Measurements from ENCODE around the gene RAMAC.

GRCh38 chr15:82995076-82995475 lies 9.1 kb downstream of the RAMAC start:
- TF ChIP-seq, protein P1, sequence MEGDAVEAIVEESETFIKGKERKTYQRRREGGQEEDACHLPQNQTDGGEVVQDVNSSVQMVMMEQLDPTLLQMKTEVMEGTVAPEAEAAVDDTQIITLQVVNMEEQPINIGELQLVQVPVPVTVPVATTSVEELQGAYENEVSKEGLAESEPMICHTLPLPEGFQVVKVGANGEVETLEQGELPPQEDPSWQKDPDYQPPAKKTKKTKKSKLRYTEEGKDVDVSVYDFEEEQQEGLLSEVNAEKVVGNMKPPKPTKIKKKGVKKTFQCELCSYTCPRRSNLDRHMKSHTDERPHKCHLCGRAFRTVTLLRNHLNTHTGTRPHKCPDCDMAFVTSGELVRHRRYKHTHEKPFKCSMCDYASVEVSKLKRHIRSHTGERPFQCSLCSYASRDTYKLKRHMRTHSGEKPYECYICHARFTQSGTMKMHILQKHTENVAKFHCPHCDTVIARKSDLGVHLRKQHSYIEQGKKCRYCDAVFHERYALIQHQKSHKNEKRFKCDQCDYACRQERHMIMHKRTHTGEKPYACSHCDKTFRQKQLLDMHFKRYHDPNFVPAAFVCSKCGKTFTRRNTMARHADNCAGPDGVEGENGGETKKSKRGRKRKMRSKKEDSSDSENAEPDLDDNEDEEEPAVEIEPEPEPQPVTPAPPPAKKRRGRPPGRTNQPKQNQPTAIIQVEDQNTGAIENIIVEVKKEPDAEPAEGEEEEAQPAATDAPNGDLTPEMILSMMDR (IDR thresholded peaks at IDR 0.05): no peak
- TF ChIP-seq POLR2A (IDR thresholded peaks at IDR 0.05; ENCODE audit: low read depth): no peak
- no peak for TF ChIP-seq POLR2AphosphoS5 (IDR thresholded peaks at IDR 0.05)
